ENCODE results near the gene CNGA3.

CNGA3 gene

DNA sequence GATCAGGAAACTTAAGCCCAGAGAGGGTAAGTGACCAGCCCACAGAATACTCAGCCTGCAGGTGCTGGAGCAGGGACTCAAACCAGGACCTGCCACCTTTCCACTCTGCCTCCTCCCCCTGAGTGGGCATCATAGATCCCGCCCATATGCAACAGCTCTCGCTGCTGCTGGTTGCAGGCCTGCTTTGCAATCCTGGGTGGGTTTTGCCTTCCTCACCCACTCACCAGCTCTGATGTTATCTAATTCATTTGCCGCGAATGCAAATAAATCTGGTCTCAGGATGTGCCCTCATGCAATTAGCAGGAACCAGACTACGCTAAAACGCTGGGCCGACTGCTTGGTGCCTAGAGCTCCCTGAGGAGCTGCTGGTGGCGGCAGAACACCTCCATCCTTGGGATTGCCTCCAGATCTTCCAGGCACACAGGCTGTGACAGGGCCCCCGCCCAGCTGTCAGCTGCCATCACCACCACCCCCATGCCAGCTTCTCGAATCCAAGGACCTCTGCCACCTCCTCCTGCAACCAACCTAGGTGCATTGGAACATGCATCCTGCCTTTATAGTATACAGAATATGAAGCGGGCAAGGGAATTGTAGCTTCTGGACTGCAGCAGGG, 28.8 kb downstream of the CNGA3 start:
- TF ChIP-seq Cebpa-rat (IDR thresholded peaks at IDR 0.05), result no peak
- no peak overlapping the region for H3K4me3 ChIP-seq
- no peaks in the 10 kb centered on the region for H4K20me1 ChIP-seq
- no peaks in the 10 kb centered on the region for H3K36me3 ChIP-seq
- no peaks in the 10 kb centered on the region for H3K9me3 ChIP-seq
- H3K9ac ChIP-seq, result no peak overlapping the region
- H3K27ac ChIP-seq, result no peak overlapping the region
- no peak overlapping the region for H3K4me2 ChIP-seq
- no peaks in the 10 kb centered on the region for H3K27me3 ChIP-seq
- peaks cover under 1% of the 10 kb centered on the region; the same call in 1 of the 2 replicates for H3K4me1 ChIP-seq

GRCh38 chr2:98376301-98376910, 30.1 kb downstream of the CNGA3 start:
- H3K4me2 ChIP-seq, result no peak overlapping the region
- H4K20me1 ChIP-seq, result no peaks in the 10 kb centered on the region
- no peak overlapping the region for H3K9ac ChIP-seq
- H3K9me3 ChIP-seq, result no peaks in the 10 kb centered on the region
- peaks cover 4% of the 10 kb centered on the region; the same call in 1 of the 2 replicates for H3K4me1 ChIP-seq
- H3K27ac ChIP-seq, result no peak overlapping the region
- no peak overlapping the region for H3K4me3 ChIP-seq
- no peaks in the 10 kb centered on the region for H3K27me3 ChIP-seq
- no peak for TF ChIP-seq Cebpa-rat (IDR thresholded peaks at IDR 0.05)
- H3K36me3 ChIP-seq, result no peaks in the 10 kb centered on the region

- Histone ChIP-seq H3K4me2 (no peak overlapping the region), H3K36me3 (no peaks in the 10 kb centered on the region), H3K4me1 (peaks cover 4% of the 10 kb centered on the region; the same call in 1 of the 2 replicates), H3K27me3 (no peaks in the 10 kb centered on the region), H4K20me1 (no peaks in the 10 kb centered on the region), H3K9me3 (no peaks in the 10 kb centered on the region), H3K9ac (no peak overlapping the region), H3K27ac (no peak overlapping the region), H3K4me3 (no peak overlapping the region)
- no peak for TF ChIP-seq Cebpa-rat (IDR thresholded peaks at IDR 0.05)
Observed at GRCh38 chr2:98376996-98377395, 30.7 kb downstream of the CNGA3 start.

- Histone ChIP-seq H3K36me3 (no peaks in the 10 kb centered on the region), H3K9me3 (no peaks in the 10 kb centered on the region), H3K4me1 (peaks cover 4% of the 10 kb centered on the region; the same call in 1 of the 2 replicates), H3K4me2 (no peak overlapping the region), H3K4me3 (no peak overlapping the region), H3K27me3 (no peaks in the 10 kb centered on the region), H4K20me1 (no peaks in the 10 kb centered on the region), H3K9ac (no peak overlapping the region), H3K27ac (no peak overlapping the region)
- TF ChIP-seq Cebpa-rat (IDR thresholded peaks at IDR 0.05), result no peak
Observed at GRCh38 chr2:98377544-98377943, 31.3 kb downstream of the CNGA3 start.

GRCh38 chr2:98378196-98378595, 31.9 kb downstream of the CNGA3 start:
- Histone ChIP-seq H3K4me3 (no peak overlapping the region), H3K4me1 (peaks cover 4% of the 10 kb centered on the region; the same call in 1 of the 2 replicates), H3K9me3 (no peaks in the 10 kb centered on the region), H3K9ac (no peak overlapping the region), H3K27ac (no peak overlapping the region), H3K4me2 (no peak overlapping the region), H3K36me3 (no peaks in the 10 kb centered on the region), H3K27me3 (no peaks in the 10 kb centered on the region), H4K20me1 (no peaks in the 10 kb centered on the region)
- TF ChIP-seq Cebpa-rat (IDR thresholded peaks at IDR 0.05), result no peak

DNA sequence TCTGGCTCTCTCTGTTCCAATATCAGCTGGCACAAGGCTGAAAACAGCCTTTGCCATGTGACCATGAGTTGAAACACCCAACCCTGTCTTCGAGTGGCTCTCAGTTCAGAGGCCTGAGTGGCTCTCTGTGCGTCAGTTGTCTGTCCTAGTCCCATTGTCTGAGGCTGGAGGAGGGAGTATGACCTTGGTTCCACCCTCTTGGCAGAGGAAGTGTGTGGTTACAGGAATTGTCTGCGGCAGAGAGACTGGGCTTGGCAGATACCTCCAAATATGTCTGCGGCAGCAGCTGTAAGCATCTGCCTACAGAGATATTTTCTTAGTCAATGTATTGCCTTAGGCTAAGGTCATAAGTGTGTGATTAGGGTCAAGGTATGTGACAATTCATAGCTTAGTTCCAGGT, 32.6 kb downstream of the CNGA3 start:
- no peak overlapping the region for H3K4me2 ChIP-seq
- no peak overlapping the region for H3K4me3 ChIP-seq
- H3K27ac ChIP-seq, result no peak overlapping the region
- peaks cover 4% of the 10 kb centered on the region; the same call in 1 of the 2 replicates for H3K4me1 ChIP-seq
- H3K36me3 ChIP-seq, result no peaks in the 10 kb centered on the region
- H3K9ac ChIP-seq, result no peak overlapping the region
- no peak for TF ChIP-seq Cebpa-rat (IDR thresholded peaks at IDR 0.05)
- H3K27me3 ChIP-seq, result no peaks in the 10 kb centered on the region
- H4K20me1 ChIP-seq, result no peaks in the 10 kb centered on the region
- H3K9me3 ChIP-seq, result no peaks in the 10 kb centered on the region

DNA sequence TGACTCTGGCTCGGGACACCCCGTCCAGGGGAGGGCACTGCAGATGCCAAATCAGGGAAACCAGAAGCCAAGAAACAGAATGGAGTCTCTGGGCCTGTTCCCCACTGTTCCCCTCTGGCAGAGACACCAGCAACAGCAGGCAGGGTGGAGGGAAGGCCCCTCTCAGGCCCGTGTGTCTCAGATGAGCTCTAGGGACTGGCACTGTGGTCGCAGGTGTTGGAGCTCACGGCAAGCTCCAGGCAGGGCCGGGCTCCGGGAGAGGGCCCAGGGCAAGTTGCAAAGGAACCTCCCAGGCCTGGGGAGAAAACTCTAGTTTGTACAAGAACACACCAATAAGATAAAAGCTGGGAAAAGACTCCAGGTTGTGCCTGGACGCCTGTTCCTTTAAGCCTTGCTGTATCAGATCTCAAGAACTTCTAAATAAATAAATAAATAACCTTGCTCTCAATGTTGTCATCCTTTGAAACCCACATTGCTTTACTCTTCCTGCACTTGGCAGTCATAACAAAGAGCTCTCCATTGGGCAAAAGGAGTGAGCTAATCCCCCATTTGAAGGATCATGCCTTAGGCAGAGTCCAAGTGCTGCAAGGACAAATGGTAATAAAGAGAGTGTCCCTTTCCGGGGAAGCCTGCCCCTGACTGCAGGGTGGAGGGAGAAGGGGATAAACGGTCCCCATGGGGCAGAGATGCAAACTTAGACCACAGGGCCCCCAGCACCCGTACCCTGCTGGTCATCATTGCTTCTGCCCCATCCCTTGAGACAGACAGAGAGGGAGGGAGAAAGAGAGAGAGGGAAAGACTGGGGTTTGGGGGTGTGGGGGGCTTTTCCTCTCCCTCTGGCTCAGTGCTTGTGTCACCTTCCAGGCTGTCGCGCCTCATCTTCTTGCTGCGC, 33.3 kb downstream of the CNGA3 start:
- Histone ChIP-seq H4K20me1 (no peaks in the 10 kb centered on the region), H3K4me3 (no peak overlapping the region), H3K36me3 (no peaks in the 10 kb centered on the region), H3K9me3 (no peaks in the 10 kb centered on the region), H3K27me3 (no peaks in the 10 kb centered on the region), H3K4me2 (no peak overlapping the region), H3K27ac (no peak overlapping the region), H3K9ac (no peak overlapping the region), H3K4me1 (peaks cover 4% of the 10 kb centered on the region; the same call in 1 of the 2 replicates)
- TF ChIP-seq Cebpa-rat (IDR thresholded peaks at IDR 0.05), result no peak

DNA sequence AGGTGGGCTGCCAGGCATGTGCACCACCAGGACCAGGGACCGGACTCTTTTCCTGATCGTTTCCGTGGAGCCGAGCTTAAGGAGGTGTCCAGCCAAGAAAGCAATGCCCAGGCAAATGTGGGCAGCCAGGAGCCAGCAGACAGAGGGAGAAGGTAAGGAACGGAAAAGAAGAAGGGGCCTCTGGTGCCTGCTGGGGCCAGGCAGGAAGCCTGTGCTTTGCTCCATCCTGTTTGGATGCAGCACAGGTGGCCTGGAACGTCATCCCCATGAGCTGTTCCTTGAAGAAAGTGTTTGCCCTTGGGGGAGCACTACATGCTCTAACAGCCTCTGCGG, 33.9 kb downstream of the CNGA3 start:
- peak overlapping the region; percentile 4; the same call in 1 of the 2 replicates for H3K4me2 ChIP-seq
- TF ChIP-seq Cebpa-rat (IDR thresholded peaks at IDR 0.05), result no peak

GRCh38 chr2:98381494-98381893, 35.2 kb downstream of the CNGA3 start:
- Histone ChIP-seq H3K4me3 (no peak overlapping the region), H3K4me1 (peaks cover 4% of the 10 kb centered on the region; the same call in 1 of the 2 replicates), H3K27me3 (no peaks in the 10 kb centered on the region)

More for the DNA sequence above, 33.9 kb downstream of the CNGA3 start:
- Histone ChIP-seq H3K27me3 (no peaks in the 10 kb centered on the region), H3K27ac (no peak overlapping the region), H3K4me3 (no peak overlapping the region), H4K20me1 (no peaks in the 10 kb centered on the region), H3K36me3 (no peaks in the 10 kb centered on the region), H3K9me3 (no peaks in the 10 kb centered on the region), H3K9ac (no peak overlapping the region), H3K4me1 (peaks cover 4% of the 10 kb centered on the region; the same call in 1 of the 2 replicates)

DNA sequence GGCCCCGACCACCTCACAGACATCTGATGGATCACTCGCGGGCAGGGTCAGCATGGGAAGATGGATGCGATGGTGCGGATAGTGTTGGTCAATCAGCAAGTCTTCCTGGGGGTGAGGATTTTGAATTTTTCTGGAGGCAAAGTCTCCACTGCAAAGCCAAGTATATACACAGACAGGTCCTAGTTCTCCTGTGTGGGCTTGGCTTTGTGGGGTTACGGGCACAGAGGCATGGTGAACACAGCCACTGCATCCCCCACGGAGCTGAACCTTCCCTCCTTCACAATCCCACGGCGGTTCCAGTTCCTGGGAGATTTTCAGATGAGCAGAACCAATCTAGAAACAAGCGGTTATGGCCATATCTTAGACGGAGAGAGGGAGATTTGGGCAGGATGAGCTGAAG, 35.8 kb downstream of the CNGA3 start:
- H3K27ac ChIP-seq, result no peak overlapping the region
- H3K4me1 ChIP-seq, result peaks cover 4% of the 10 kb centered on the region; the same call in 1 of the 2 replicates
- no peak overlapping the region for H3K4me3 ChIP-seq
- no peaks in the 10 kb centered on the region for H4K20me1 ChIP-seq
- no peaks in the 10 kb centered on the region for H3K27me3 ChIP-seq
- no peak for TF ChIP-seq Cebpa-rat (IDR thresholded peaks at IDR 0.05)
- no peak overlapping the region for H3K4me2 ChIP-seq
- no peaks in the 10 kb centered on the region for H3K36me3 ChIP-seq
- no peak overlapping the region for H3K9ac ChIP-seq
- no peaks in the 10 kb centered on the region for H3K9me3 ChIP-seq

More at GRCh38 chr2:98381494-98381893, 35.2 kb downstream of the CNGA3 start:
- Histone ChIP-seq H3K27ac (no peak overlapping the region), H3K9ac (no peak overlapping the region), H3K4me2 (no peak overlapping the region), H3K9me3 (no peaks in the 10 kb centered on the region), H3K36me3 (no peaks in the 10 kb centered on the region), H4K20me1 (no peaks in the 10 kb centered on the region)
- TF ChIP-seq Cebpa-rat (IDR thresholded peaks at IDR 0.05), result no peak

Measured in BLaER1 (cell line).